Fibroblast of the conjunctiva (primary cell): Measurements from ENCODE around the gene DDX1.

ENCODE experiments used
- DNase-seq: peaks from one replicate; pipeline ENCODE4 v3.0.0-alpha.2; 2010; ENCODE audit warnings: low read depth

DDX1 gene

DNA sequence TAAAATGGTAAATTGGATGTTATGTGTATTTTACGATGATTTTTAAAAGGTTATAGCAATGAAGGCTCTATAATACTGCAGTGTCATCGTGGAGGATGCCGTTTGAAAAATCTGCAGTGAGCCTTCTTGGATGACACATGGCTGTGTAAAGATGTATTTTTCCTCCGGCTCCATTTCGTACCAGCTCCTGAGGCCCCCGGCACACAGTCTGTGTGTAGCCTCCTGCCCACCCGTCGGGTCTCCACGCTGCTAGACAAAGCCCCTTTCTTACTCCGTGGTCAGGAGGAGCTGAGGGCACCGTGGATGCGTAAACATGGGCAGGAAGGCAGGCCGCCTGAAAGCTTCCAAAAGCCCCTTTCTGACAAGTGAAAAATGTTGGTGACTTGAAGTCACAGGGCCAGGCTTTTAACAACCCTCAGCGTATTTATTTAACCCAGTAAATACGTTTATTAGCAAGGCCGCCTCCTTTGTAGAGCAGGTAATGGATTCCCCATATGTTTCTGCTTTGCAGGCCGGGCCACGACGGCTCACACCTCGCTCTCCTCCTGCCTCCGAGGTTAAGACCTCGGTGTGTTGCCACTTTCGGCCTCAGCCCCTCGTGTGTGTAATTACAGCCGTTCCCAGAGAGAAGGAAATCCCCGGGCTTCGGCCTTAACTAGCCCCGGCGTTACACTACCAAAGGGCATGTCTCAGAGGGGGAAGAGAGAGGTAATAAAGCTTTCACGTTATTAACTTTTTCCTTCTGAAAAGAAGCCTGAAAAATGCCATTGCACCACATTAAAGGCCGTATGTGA is 72.8 kb downstream of the DDX1 start:
- DNase-seq, result no peak

DNA sequence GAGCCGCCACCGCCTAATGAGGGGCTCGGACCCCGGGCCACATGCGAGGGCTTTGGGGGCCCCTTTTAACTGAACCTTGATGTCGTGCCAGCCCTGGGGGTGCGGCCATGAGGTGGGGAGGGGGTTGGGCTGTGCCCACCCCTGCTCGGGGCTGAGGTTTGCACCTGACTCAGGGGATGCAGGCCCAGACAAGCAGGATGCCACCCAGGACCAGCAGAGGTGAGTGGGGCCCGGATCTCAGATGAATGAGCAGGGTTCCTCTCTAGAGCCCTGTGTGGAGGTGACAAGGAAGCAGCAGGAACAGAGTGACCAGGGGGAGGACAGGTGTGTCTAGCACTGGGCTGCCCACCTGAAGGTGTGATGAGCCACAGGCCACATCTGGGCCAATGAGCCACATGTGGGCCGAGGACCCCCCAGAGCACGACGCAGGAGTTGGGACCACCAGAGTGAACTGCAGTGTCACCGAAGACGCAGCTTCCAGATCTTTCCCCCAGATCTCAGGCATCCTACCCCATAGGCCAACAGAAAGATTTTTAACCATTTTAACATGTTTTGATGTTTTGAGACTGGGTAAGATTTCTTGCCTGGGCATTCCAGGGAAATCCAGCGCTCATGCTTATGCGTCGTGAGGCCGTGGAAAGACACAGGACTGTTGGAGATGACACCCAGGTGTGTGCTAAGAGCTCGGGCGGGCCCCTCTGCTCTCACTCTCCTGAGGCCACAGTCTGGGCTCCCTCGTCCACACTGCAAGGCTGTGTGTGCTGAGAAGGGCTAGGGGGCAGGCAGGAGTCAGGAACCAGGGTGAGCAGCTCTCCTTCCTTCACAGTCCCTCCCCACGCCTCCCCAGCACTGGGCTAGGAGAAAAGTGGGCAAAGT is 73.6 kb downstream of the DDX1 start:
- no peak for DNase-seq

DNA sequence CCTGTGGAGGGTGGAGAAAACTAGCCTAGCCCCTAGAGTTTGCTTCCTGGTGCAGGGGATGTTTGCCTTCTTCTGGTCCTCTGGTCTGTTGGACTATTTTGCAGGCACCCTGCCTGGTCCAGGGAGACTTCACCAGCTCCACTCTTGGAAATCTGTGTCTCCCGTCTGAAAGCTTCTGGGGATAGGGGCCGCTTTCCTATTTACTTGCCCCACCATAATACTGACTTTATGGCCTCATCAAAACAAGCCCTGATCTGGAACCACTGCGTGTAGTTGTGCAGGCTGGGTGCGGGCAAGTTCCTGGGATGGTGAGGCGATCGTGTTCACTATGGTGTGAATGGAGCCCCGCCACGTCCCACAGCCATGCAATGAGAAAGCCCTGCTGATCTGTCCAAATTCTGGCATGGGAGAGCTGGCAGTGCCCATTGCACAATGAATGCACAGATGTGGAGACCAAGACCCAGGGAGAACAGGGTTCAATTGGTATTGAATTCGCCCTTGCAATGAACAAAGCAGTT is 74.3 kb downstream of the DDX1 start:
- no peak for DNase-seq

DNA sequence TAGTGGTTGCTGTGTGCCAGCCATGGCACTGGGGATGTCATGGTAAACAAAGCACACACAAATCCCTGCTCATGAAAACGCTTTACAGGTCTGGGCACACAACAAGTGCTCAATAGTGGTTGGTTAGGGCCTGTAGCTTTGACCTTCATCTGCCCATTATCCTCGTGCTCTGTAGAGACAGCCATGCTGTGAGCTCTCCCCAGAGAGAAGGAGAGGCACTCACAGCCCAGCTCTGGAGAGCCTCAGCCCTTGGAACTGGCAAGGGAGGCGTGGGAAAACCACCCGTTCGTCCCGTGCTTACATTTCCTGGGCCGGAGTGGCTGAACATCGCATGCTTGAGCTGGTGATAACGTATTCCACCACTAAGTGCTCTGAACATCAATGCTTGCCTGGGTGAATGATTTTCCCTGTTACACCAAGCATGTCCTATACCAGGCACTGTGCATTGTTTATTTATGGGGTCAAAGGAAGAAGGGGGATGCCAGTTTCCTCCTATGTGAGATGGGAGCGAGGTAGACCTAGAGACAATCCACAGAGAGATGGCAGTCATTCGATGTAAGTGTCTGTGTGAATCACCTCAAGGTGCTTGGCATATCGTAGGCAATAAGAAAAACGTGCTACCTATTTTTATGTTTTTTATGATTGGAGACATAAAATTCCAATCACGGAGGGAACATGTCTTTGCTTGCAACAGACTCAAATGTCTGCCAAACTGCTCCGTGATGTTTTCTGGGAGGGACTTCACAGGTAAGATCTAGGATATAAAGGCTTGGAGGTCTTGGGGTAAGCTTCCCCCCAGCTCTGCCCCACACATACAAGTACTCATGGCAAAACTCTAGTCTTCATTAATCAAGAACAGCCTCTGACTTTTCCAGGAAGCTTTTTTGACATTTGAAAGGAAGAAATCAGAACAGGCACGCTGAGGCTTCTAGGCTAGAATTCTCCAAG is 75.5 kb downstream of the DDX1 start:
- no peak for DNase-seq

DNA sequence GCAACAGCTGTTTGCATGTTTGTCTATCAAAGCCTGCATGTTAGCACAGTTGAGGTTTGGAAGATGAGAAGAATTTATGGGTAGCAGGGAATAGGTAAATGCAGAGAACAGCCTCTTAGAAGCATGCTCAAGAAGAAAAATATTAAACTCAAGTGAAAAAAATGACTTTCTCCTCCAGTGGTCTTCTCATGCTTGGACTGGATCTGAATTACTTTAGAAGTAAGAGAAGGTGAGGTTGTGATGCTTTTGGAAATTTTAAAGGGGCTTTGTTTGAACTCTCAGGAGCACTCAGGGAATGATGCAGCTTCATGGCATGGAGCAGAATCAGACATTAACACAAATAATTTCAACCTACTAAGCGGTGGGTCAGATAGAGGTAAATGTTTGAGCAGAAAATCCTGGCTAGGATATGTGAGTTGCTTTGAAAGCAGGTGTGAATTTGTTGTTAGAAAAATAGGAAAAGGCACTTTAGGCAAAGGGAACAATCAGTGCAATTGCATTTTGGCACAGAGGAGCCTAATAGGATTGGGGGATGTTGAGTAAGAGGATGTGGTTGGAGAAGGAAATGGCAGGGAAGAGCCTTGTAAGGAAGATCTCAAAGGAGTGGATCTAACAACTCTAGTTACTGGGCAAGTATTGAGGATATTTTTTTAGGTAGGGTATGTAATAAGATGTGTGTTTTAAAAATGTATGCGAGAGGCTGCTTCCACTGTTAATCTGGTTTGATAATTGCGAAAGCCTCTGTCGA is 76.3 kb downstream of the DDX1 start:
- no peak for DNase-seq

DNA sequence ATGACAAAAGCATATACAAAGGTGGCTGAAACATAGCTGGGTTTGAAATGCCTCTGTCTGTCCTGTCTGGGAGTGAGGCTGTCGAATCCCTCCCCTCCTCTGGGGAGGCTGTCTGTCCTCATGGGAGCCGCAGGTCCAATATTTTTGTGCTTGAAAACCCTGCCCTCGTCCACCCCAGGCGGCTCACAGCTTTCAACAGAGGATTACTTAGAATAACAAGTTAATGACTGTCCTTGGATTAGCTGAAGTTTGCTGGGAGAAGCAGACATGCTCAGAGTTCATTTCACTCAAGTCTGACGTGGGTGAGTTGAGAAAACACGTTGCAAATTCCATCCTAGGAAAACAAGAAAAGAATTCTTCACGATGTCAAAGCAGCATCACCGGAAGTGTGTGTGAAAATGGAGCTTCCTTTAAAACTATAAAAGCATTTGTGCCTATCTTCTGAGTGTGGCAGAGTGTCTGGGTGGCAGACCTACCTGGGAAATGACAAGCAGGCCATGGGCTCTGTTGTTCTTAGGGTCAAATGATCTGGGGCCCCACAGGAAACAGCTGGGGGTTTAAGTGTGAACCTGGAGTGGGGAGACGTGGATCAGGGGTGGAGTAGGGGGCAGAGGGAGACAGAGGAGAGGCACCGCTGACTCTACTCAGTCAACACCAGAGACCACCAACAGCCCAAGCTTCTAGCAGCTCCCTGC is 77.1 kb downstream of the DDX1 start:
- no peak for DNase-seq

DNA sequence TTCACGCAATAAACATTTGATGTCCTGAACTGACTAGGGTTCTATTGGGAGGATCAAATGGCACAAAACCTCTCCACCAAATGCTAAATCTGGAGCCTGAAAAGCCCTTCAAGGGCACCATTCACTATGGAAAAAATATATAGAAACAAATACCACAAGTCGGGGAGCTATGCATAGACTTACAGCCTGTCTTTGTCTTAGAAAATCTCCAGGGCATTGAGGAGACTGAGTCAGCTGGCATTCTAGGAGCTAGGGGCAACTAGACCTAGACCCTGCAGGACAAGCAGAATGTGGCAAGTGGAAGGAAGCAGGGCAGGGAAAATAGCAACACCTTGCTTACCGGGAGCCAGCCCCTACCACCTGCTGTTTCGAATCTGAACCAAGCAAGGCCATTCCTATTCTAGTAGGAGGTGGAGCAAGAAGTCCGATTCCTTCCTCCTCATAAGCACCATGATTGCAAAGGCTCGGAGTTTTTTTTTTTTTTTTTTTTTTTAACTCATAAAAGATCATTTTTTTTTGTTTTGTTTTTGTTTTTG is 77.8 kb downstream of the DDX1 start:
- no peak for DNase-seq

DNA sequence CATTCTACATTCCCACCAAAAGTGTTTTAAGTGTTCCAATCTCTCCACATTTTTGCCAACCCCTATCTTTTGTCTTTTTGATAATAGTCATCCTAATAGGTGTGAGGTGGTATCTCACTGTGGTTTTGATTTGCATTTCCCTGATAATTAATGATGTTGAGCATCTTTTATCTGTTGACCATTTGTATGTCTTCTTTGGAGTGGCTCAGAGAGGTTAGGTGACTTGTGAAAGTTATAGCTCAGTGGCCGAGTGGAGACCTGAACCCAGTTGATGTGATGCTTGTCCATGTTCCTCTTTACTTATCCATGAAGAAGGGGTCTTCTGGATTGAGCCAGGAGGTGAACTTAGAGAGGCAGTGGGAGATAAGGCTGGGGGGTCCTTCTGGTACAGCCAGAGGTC is 78.8 kb downstream of the DDX1 start:
- DNase-seq, result no peak

DNA sequence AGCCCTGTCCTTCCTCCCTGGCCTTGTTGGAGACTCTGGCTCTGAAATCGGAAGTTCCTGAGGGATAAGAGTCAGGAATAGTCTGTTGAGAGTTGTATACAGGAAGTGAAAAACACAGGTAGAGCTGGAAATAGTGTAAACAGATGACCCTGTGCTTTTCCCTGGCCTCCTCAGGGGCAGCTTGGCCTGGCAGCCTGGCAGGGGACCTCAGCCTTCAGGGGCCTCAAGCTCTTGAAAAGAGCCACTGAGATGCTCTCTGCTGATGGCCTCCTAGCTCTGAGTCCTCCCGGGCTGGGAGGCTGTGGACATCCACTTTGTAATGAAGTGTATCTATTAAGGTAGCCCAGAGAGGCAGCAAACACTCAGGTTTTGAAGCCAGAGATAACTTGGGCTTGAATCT is 79.3 kb downstream of the DDX1 start:
- DNase-seq, result no peak

DNA sequence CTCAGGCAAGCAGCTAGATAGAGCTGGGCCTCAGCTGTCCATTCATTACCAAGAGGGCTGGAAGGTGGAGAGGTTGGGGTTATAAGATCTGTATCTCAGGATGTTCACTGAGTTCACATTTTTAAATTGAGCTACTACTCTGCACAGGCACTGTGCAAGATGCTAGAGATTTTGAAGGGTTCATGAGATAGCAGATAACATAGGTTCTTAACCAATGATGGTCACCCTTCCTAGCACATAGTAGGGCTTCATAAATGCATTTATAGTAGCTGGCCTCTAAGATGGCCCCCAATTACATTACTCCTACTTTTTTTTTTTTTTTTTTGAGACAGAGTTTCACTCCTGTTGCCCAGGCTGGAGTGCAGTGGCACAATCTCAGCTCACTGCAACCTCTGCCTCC is 79.7 kb downstream of the DDX1 start:
- DNase-seq, result no peak

DNA sequence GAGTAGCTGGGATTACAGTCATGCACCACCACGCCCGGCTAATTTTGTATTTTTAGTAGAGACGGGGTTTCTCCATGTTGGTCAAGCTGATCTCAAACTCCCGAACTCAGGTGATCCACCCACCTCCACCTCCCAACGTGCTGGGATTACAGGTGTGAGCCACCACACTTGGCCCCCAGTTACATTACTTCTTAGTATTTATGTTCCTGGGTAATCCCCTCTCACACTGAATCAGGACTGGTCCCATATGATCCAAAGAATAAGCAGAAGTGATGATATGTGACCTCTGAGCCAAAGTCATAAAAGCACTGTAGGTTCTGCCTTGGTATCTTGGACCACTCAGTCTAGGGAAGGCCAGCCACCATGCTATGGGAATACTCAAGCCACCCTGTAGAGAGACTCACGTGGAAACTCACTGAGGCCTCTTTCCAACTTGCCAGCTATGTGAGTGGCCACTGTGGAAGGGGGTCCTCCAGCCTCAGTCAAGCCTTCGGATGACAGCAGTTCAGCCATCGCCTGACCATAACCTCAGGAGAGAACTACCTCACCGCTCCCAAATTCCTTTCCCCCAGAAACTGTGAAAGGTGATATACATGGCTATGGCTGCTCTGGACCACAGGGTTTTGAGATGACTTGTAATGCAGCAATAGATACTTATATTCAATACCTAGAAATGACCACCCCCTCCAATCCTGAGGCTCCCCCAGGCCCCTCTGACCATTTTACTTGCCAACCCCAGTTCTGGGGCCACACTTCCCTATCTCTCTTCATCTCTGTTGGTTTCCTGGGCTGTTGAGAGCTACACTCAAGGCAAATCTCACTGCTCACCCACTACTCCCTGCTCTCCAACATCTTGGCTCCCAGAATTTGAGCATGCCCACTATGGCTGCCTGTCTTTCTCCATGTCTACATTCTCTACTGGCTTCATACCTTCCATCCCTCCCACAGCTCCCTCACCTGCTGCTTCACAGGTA is 80.5 kb downstream of the DDX1 start:
- DNase-seq, result no peak

DNA sequence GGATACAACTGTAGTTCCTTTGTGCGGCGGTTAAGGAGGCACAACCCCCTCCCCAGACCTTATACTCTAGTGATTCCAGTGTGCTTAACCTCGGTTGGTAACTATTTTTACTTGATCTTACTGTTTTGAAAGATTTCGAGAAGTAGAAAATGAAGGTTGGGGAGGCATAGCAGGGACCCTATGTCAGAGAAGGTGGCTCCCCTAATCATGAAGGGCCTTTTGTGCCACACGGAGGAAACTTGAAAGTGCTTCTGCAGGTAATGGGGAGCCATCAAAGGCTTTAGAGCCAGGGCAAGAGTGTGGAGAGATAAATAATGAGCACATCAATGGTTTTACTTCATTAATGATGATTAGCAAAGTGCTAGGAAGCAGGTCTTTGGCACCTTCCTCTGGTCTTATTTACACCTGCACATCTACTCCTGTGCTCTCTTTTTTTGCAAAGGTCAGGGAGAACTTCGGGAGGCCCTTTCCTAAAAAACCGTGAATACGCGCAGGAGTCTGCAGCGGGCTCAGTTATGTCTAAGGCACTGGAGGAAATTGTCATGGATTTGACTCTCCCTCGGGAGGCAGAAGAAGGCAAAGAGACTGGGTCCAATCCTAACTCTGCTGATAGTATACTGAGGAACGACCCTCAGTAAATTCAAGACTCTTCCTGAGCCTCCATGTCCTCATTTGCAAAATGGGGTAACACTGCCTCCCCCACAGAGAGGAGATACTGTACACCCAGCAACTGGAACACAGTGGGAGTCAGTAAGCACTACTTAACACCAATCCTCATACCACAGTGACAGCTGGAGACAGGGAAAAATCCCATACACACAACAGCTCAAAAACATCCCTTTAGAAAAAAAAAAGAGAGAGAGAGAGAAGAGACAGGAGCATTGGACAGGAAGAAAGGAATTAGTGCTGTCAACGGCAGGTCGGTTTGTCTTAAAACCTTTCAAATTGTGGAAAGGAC is 81.6 kb downstream of the DDX1 start:
- DNase-seq, result no peak

DNA sequence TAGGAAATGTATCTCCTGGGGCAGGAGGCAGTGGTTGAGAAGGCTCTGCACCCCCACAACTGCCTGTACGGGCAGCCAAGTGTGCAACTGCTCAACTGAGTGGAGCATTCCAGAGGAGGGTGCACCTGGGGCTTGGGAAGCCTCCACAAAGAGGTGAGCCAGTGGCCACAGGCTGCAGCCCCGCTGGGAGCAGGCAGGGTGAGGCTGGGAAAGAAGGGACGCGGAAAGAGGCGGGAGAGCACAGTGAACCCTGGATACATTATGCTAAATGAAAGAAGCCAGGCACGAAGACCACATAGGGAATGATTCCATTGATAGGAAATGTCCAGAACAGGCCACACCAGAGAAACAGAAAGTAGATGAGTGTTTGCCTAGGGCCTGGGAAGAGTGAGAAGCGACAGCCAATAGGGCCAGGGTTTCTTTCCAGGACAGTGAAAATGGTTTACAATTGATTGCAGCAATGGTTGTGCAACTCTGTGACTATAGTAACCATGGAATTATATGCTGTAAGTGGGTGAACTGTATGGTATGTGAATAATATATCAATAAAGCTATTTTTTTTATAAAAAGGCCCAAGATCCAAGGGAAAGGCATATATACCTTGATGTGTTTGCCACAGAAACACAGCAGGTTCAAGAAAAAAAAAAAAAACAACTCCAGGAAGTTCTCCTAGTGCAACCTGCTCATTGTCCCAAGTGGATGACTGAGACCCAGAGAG is 82.4 kb downstream of the DDX1 start:
- DNase-seq, result peak; percentile 13

DNA sequence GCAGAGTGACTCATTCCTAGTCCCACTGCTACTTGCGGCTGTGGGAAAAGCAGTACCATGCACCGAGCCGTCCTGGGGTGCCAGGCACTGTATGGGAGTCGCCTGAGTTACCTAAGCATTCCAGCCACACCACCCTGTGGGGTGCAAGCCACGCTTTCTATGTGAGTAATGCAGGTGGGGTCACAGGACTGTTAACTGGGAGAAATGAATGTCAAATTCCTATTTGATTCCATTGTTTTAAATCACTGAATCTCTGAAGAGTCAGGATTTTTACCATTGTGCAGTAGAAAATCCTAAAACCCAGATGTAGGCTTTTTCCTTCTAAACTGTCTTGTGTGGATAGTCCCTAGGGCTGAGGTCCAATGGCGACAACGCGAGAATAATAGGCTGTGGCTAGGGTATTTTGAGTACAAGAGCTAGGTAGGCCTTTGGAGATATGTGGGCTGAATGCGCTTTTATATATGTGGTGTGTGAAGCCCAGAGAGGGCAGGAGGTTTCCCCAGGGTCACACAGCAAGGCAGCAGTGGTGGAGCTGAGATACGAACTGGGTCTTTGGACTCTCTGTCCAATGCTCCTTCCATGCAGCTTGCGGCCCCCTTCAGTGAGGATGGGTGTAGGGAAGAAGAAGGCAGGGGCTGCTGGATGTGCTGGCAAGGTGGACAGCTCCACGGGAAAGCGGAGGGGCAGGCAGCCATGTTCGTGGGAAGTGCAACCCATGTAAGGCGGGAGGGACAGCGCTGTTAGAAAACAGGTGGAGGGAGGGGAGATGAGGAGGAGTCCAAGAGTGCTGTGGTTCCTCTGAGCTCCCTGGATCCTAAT is 83.2 kb downstream of the DDX1 start:
- DNase-seq, result no peak

DNA sequence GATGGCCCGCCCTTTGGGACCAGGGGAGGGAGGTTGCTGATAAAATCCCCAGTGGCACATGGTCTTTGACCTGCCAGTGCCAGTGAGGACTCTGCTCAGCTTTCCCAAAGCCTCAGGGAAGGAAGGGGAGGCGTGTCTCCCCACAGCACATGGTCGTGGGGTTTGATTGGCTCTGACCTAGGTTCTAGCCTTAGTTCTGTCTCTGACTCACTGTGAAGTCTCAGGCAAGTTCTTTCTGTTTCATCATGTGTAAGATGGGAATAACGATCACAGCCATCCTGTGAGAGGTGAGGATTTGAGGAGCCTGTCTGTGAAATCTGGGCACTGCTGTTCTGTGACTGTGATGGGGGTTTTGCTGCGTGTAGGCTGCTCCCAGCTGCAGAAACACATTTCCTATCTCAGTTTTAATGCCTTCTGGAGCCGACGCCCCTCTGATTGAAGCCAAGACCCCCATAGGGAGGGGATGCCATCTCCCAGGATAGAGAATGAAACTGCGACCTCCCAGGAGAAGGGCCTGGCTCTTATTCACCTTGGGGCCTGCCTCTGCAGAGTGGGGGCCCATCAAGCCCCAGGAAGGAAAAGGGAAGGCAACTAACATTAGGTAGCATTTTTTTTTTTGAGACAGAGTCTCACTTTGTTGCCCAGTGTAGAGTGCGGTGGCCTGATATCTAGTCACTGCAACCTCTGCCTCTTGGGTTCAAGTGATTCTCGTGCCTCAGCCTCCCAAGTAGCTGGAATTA is 84.0 kb downstream of the DDX1 start:
- peak; percentile 6 for DNase-seq
